ENCODE measurements around the gene WBP4. TPM values are rescaled to one million over a fixed set of nuclear protein-coding genes. Genes with fewer than 3 reads are reported as not detected.

WBP4 gene
- total and polyA plus RNA-seq, 7 donors, result 5.1 to 25.0 (median 11.6) TPM

- peaks cover 0 to 36% (median 25%) of the 10 kb centered on the region in 4 donors for H3K4me1 ChIP-seq
- intact Hi-C loops (cut with DNase I), result no loop called here
- TF ChIP-seq EP300 (IDR thresholded peaks at IDR 0.05) (no peak), POLR2A (IDR thresholded peaks at IDR 0.05) (no peak), POLR2AphosphoS5 (IDR thresholded peaks at IDR 0.05) (no peak), CTCF (IDR thresholded peaks at IDR 0.05) (no peak)
These were observed 35.8 kb upstream of the WBP4 start for GRCh38 chr13:41025518-41025917.

GRCh38 chr13:41026788-41027187 lies 34.5 kb upstream of the WBP4 start:
- H3K4me1 ChIP-seq, result peaks cover 0 to 28% (median 13%) of the 10 kb centered on the region in 4 donors
- DNase-seq, result no peak
- no peak for TF ChIP-seq POLR2A (IDR thresholded peaks at IDR 0.05)
- no peak for TF ChIP-seq POLR2AphosphoS5 (IDR thresholded peaks at IDR 0.05)
- TF ChIP-seq EP300 (IDR thresholded peaks at IDR 0.05), result no peak
- no peak overlapping the region for H3K27ac ChIP-seq
- no peaks in the 10 kb centered on the region for H3K9me3 ChIP-seq
- intact Hi-C loops (cut with DNase I), result no loop called here
- no peak overlapping the region for H3K4me3 ChIP-seq
- H3K27me3 ChIP-seq, result no peaks in the 10 kb centered on the region
- no peaks in the 10 kb centered on the region for H3K36me3 ChIP-seq
- 93 to 95% methylated on average over 8 of the region's 8 CpGs for WGBS, 2 donors

More at GRCh38 chr13:41025518-41025917, 35.8 kb upstream of the WBP4 start:
- Histone ChIP-seq H3K27ac (no peak overlapping the region), H3K9me3 (no peaks in the 10 kb centered on the region), H3K36me3 (no peaks in the 10 kb centered on the region), H3K27me3 (no peaks in the 10 kb centered on the region), H3K4me3 (no peak overlapping the region)
- DNase-seq, result no peak
- WGBS, 2 donors, result 25 to 77% methylated on average over 4 of the region's 4 CpGs

- no peak overlapping the region for H3K27ac ChIP-seq
- TF ChIP-seq EP300 (IDR thresholded peaks at IDR 0.05), result no peak
- no peak for TF ChIP-seq POLR2AphosphoS5 (IDR thresholded peaks at IDR 0.05)
- TF ChIP-seq POLR2A (IDR thresholded peaks at IDR 0.05), result no peak
- no peak for TF ChIP-seq CTCF (IDR thresholded peaks at IDR 0.05)
- intact Hi-C loops (cut with DNase I), result no loop called here
- 60 to 82% methylated on average over 2 of the region's 2 CpGs for WGBS, 2 donors
- H3K4me3 ChIP-seq, result no peak overlapping the region
- no peaks in the 10 kb centered on the region for H3K27me3 ChIP-seq
- H3K4me1 ChIP-seq, result peaks cover 0 to 27% (median 15%) of the 10 kb centered on the region in 4 donors
- DNase-seq, result no peak
- no peaks in the 10 kb centered on the region for H3K9me3 ChIP-seq
- no peaks in the 10 kb centered on the region for H3K36me3 ChIP-seq
These were observed 33.3 kb upstream of the WBP4 start for GRCh38 chr13:41028051-41028450.

- H3K4me1 ChIP-seq, result peaks cover 0 to 27% (median 19%) of the 10 kb centered on the region in 4 donors
- H3K27ac ChIP-seq, result no peak overlapping the region
- no peak for TF ChIP-seq POLR2AphosphoS5 (IDR thresholded peaks at IDR 0.05)
- TF ChIP-seq POLR2A (IDR thresholded peaks at IDR 0.05), result no peak
- TF ChIP-seq EP300 (IDR thresholded peaks at IDR 0.05), result no peak
- no peak for TF ChIP-seq CTCF (IDR thresholded peaks at IDR 0.05)
- H3K9me3 ChIP-seq, result no peaks in the 10 kb centered on the region
- no peak for DNase-seq
- H3K36me3 ChIP-seq, result no peaks in the 10 kb centered on the region
- intact Hi-C loops (cut with DNase I), result no loop called here
- no peaks in the 10 kb centered on the region for H3K27me3 ChIP-seq
- 92 to 96% methylated on average over 2 of the region's 2 CpGs for WGBS, 2 donors
- H3K4me3 ChIP-seq, result no peak overlapping the region
These were observed 31.7 kb upstream of the WBP4 start for GRCh38 chr13:41029629-41030028.

GRCh38 chr13:41032691-41033376 lies 28.5 kb upstream of the WBP4 start:
- 52 to 74% methylated on average over 2 of the region's 2 CpGs for WGBS, 2 donors
- no peak overlapping the region for H3K27ac ChIP-seq

More at GRCh38 chr13:41032691-41033376, 28.5 kb upstream of the WBP4 start:
- peaks cover 0 to 20% (median 10%) of the 10 kb centered on the region in 4 donors for H3K4me1 ChIP-seq
- H3K36me3 ChIP-seq, result no peaks in the 10 kb centered on the region
- no peak for DNase-seq
- TF ChIP-seq CTCF (IDR thresholded peaks at IDR 0.05) (no peak), EP300 (IDR thresholded peaks at IDR 0.05) (no peak), POLR2AphosphoS5 (IDR thresholded peaks at IDR 0.05) (no peak), POLR2A (IDR thresholded peaks at IDR 0.05) (no peak)
- H3K9me3 ChIP-seq, result no peaks in the 10 kb centered on the region
- intact Hi-C loops (cut with DNase I), result no loop called here
- no peak overlapping the region for H3K4me3 ChIP-seq
- H3K27me3 ChIP-seq, result no peaks in the 10 kb centered on the region
